ENCODE results near the gene PPP1R13B.

The PPP1R13B gene

GRCh38 chr14:103728721-103729120 is 118.7 kb downstream of the PPP1R13B start:
- peak; percentile 56 for DNase-seq

GRCh38 chr14:103728141-103728540 is 119.2 kb downstream of the PPP1R13B start:
- DNase-seq: no peak

- no peak for DNase-seq
These were observed 119.9 kb downstream of the PPP1R13B start for GRCh38 chr14:103727313-103727980.

- no peak for DNase-seq
These were observed 120.9 kb downstream of the PPP1R13B start for GRCh38 chr14:103726474-103726873.

- DNase-seq: no peak
These were observed 121.5 kb downstream of the PPP1R13B start for GRCh38 chr14:103725739-103726395.

- DNase-seq: no peak
These were observed 122.2 kb downstream of the PPP1R13B start for GRCh38 chr14:103725001-103725682.

GRCh38 chr14:103724116-103724515 is 123.3 kb downstream of the PPP1R13B start:
- DNase-seq: no peak

GRCh38 chr14:103723748-103724081 is 123.7 kb downstream of the PPP1R13B start:
- no peak for DNase-seq

GRCh38 chr14:103721334-103722120 is 125.8 kb downstream of the PPP1R13B start:
- no peak for DNase-seq

- DNase-seq: no peak
These were observed 127.6 kb downstream of the PPP1R13B start for GRCh38 chr14:103719751-103720150.

- no peak for DNase-seq
These were observed 128.8 kb downstream of the PPP1R13B start for GRCh38 chr14:103718572-103718971.

- DNase-seq: no peak
These were observed 130.4 kb downstream of the PPP1R13B start for GRCh38 chr14:103716899-103717411.

GRCh38 chr14:103716091-103716801 is 131.1 kb downstream of the PPP1R13B start:
- no peak for DNase-seq

- DNase-seq: peak; percentile 99
These were observed 132.0 kb downstream of the PPP1R13B start, which contains the start of the genes XRCC3 and ZFYVE21 for GRCh38 chr14:103715052-103716000. Gene XRCC3 (minus strand): TSS chr14:103715451. CDS start chr14:103711087, 4,364 bp downstream. Gene ZFYVE21 (plus strand): TSS chr14:103715810. CDS start chr14:103715842, 32 bp downstream.

- no peak for DNase-seq
These were observed 133.2 kb downstream of the PPP1R13B start for GRCh38 chr14:103714063-103714724.

GRCh38 chr14:103713304-103714062 is 133.9 kb downstream of the PPP1R13B start:
- DNase-seq: no peak

GRCh38 chr14:103712633-103713247 is 134.6 kb downstream of the PPP1R13B start:
- DNase-seq: no peak

GRCh38 chr14:103711516-103712431 is 135.6 kb downstream of the PPP1R13B start:
- no peak for DNase-seq
